Central memory CD8-positive, alpha-beta T cell (primary cell): ENCODE results near the gene IQSEC3.

ENCODE experiments used
- ATAC-seq: fragments of 150-1000 bp; cut with Tn5 transposase; replicated peaks from 2 replicates; pipeline ENCODE4 v1.10.0; 2022; ENCODE audit warnings: mild to moderate bottlenecking, moderate FRiP score, moderate number of reproducible peaks; ENCODE audit not compliant: poor library complexity, severe bottlenecking; ENCODE audit errors: extremely low read depth
- DNase-seq, 2 donors: peaks; one replicate each; pipeline ENCODE4 v3.0.0; 2021; ENCODE audit warnings: low spot score in 2 of 2
- H3K27ac Mint-ChIP-seq: one replicate; pipeline ENCODE4 v1.8.0; 2022; ENCODE audit warnings: low read depth, mild to moderate bottlenecking, moderate library complexity, mixed read lengths
- H3K27me3 Mint-ChIP-seq: one replicate; pipeline ENCODE4 v1.8.0; 2022; ENCODE audit warnings: mixed read lengths
- H3K36me3 Mint-ChIP-seq: one replicate; pipeline ENCODE4 v1.8.0; 2022; ENCODE audit warnings: mild to moderate bottlenecking, moderate library complexity, mixed read lengths; ENCODE audit not compliant: insufficient read depth
- H3K4me1 Mint-ChIP-seq: one replicate; pipeline ENCODE4 v1.8.0; 2022; ENCODE audit warnings: mixed read lengths
- H3K4me3 Mint-ChIP-seq: one replicate; pipeline ENCODE4 v1.8.0; 2022; ENCODE audit warnings: mild to moderate bottlenecking, moderate library complexity, mixed read lengths
- H3K9me3 Mint-ChIP-seq: one replicate; pipeline ENCODE4 v1.8.0; 2022; ENCODE audit warnings: mixed read lengths

The IQSEC3 gene

GRCh38 chr12:144650-145284 lies 78.2 kb downstream of the IQSEC3 start:
- no peaks in the 10 kb centered on the region for H3K36me3 Mint-ChIP-seq
- ATAC-seq (no peak), DNase-seq (no peak)
- no peaks in the 10 kb centered on the region for H3K4me1 Mint-ChIP-seq
- H3K27ac Mint-ChIP-seq: no peak overlapping the region
- H3K9me3 Mint-ChIP-seq: no peaks in the 10 kb centered on the region
- H3K4me3 Mint-ChIP-seq: no peak overlapping the region
- H3K27me3 Mint-ChIP-seq: peaks cover 42% of the 10 kb centered on the region

DNA sequence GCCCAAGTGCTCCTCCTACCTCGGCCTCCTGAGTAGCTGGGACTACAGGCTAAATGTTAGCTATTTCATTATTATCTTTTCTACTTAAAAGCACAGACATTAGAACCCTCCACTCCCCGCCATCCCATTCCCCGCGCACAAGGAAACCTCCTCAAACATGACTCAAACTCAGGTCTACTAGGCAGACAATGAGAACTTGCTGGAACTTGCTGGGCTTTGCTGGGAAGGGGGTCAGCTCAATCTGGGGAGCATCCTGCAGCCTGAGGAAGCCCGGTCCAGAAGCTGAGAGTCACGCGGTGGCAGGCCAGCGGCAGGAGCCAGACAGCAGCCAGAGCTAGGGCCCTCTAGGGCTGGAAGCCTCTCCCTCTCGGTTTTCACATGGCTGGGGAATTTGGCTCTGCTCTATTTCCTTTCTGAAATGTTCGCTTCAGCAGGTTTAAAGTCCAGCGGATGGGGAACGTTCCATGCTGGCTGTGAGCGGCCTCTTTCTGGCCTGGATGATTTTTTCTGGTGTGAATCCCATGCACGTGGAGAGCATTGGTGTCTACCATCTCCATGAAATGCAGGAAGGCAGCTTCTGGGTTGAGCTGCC lies 78.9 kb downstream of the IQSEC3 start:
- ATAC-seq: no peak
- no peak for DNase-seq
- Mint-ChIP-seq H3K36me3 (no peaks in the 10 kb centered on the region), H3K4me3 (no peak overlapping the region), H3K27me3 (peaks cover 42% of the 10 kb centered on the region), H3K4me1 (no peaks in the 10 kb centered on the region), H3K9me3 (no peaks in the 10 kb centered on the region), H3K27ac (no peak overlapping the region)

DNA sequence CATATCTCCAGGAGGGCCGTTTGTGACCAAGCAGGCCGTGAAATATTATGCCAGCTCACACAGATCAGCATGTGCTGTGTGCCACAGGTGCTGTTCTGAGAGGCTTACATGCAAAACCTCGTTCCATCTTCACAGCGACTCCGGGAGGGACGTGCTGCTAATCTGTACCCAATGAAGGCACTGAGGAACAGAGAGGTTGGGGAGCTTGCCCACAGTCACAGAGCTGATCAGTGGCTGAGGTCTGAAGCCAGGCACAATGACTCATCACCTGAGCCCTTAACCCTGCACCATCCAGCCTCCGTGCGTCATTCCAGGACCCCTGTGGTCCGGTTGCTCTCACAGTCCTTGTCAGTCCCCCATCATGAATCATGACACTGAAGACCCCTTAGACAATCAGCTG lies 80.7 kb downstream of the IQSEC3 start:
- no peak for ATAC-seq
- H3K9me3 Mint-ChIP-seq: no peaks in the 10 kb centered on the region
- H3K4me3 Mint-ChIP-seq: no peak overlapping the region
- peaks cover 3% of the 10 kb centered on the region for H3K36me3 Mint-ChIP-seq
- no peak for DNase-seq
- no peak overlapping the region for H3K27ac Mint-ChIP-seq
- H3K4me1 Mint-ChIP-seq: no peaks in the 10 kb centered on the region
- H3K27me3 Mint-ChIP-seq: peaks cover 41% of the 10 kb centered on the region

- H3K27ac Mint-ChIP-seq: no peak overlapping the region
- DNase-seq: no peak
- ATAC-seq: no peak
- H3K4me1 Mint-ChIP-seq: peaks cover 7% of the 10 kb centered on the region
- H3K36me3 Mint-ChIP-seq: peaks cover 3% of the 10 kb centered on the region
- no peak overlapping the region for H3K4me3 Mint-ChIP-seq
- no peaks in the 10 kb centered on the region for H3K9me3 Mint-ChIP-seq
- H3K27me3 Mint-ChIP-seq: peaks cover 43% of the 10 kb centered on the region
These were observed 82.3 kb downstream of the IQSEC3 start for GRCh38 chr12:148676-149416.

GRCh38 chr12:151579-151978 lies 85.0 kb downstream of the IQSEC3 start:
- H3K27ac Mint-ChIP-seq: no peak overlapping the region
- H3K9me3 Mint-ChIP-seq: no peaks in the 10 kb centered on the region
- H3K4me3 Mint-ChIP-seq: no peak overlapping the region
- H3K27me3 Mint-ChIP-seq: peaks cover 43% of the 10 kb centered on the region
- peaks cover 7% of the 10 kb centered on the region for H3K4me1 Mint-ChIP-seq
- H3K36me3 Mint-ChIP-seq: peaks cover 3% of the 10 kb centered on the region
- DNase-seq: no peak
- ATAC-seq: no peak

GRCh38 chr12:152440-152839 lies 85.9 kb downstream of the IQSEC3 start:
- DNase-seq: no peak
- no peak for ATAC-seq
- Mint-ChIP-seq H3K27ac (no peak overlapping the region), H3K4me1 (peaks cover 7% of the 10 kb centered on the region), H3K9me3 (no peaks in the 10 kb centered on the region), H3K27me3 (peaks cover 43% of the 10 kb centered on the region), H3K4me3 (no peak overlapping the region), H3K36me3 (peaks cover 3% of the 10 kb centered on the region)

GRCh38 chr12:153080-153746 lies 86.6 kb downstream of the IQSEC3 start:
- no peak overlapping the region for H3K4me3 Mint-ChIP-seq
- peaks cover 43% of the 10 kb centered on the region for H3K27me3 Mint-ChIP-seq
- DNase-seq (peak in 1 of 2 donors; percentile 17), ATAC-seq (no peak)
- peaks cover 3% of the 10 kb centered on the region for H3K36me3 Mint-ChIP-seq
- H3K4me1 Mint-ChIP-seq: peaks cover 7% of the 10 kb centered on the region
- no peaks in the 10 kb centered on the region for H3K9me3 Mint-ChIP-seq
- H3K27ac Mint-ChIP-seq: no peak overlapping the region

- Mint-ChIP-seq H3K4me1 (peaks cover 7% of the 10 kb centered on the region), H3K27ac (no peak overlapping the region), H3K9me3 (no peaks in the 10 kb centered on the region), H3K4me3 (no peak overlapping the region), H3K27me3 (peaks cover 43% of the 10 kb centered on the region), H3K36me3 (peaks cover 3% of the 10 kb centered on the region)
- no peak for DNase-seq
- no peak for ATAC-seq
These were observed 87.5 kb downstream of the IQSEC3 start for GRCh38 chr12:154058-154457.

- H3K27me3 Mint-ChIP-seq: peaks cover 34% of the 10 kb centered on the region
- H3K4me1 Mint-ChIP-seq: peaks cover 7% of the 10 kb centered on the region
- no peak overlapping the region for H3K4me3 Mint-ChIP-seq
These were observed 88.4 kb downstream of the IQSEC3 start for GRCh38 chr12:155006-155405.

GRCh38 chr12:155646-156045 lies 89.1 kb downstream of the IQSEC3 start:
- Mint-ChIP-seq H3K4me1 (peaks cover 7% of the 10 kb centered on the region), H3K9me3 (no peaks in the 10 kb centered on the region), H3K36me3 (peaks cover 3% of the 10 kb centered on the region), H3K27ac (no peak overlapping the region), H3K4me3 (no peak overlapping the region), H3K27me3 (peaks cover 28% of the 10 kb centered on the region)
- no peak for ATAC-seq
- DNase-seq: no peak

More at GRCh38 chr12:155006-155405, 88.4 kb downstream of the IQSEC3 start:
- Mint-ChIP-seq H3K36me3 (peaks cover 3% of the 10 kb centered on the region), H3K9me3 (no peaks in the 10 kb centered on the region), H3K27ac (no peak overlapping the region)
- no peak for DNase-seq
- ATAC-seq: no peak

- Mint-ChIP-seq H3K27ac (no peak overlapping the region), H3K4me1 (peaks cover 7% of the 10 kb centered on the region), H3K27me3 (peaks cover 15% of the 10 kb centered on the region), H3K36me3 (no peaks in the 10 kb centered on the region), H3K9me3 (no peaks in the 10 kb centered on the region), H3K4me3 (no peak overlapping the region)
- no peak for ATAC-seq
- DNase-seq: no peak
These were observed 90.4 kb downstream of the IQSEC3 start for GRCh38 chr12:156945-157344.

- no peak overlapping the region for H3K27ac Mint-ChIP-seq
- no peaks in the 10 kb centered on the region for H3K36me3 Mint-ChIP-seq
- DNase-seq: no peak
- no peak overlapping the region for H3K4me3 Mint-ChIP-seq
- peaks cover 4% of the 10 kb centered on the region for H3K4me1 Mint-ChIP-seq
- no peaks in the 10 kb centered on the region for H3K9me3 Mint-ChIP-seq
- peaks cover 8% of the 10 kb centered on the region for H3K27me3 Mint-ChIP-seq
- no peak for ATAC-seq
These were observed 91.1 kb downstream of the IQSEC3 start for GRCh38 chr12:157644-158043.
